Cardiac ventricle fibroblast (primary cell): Measurements from ENCODE around the gene CDX1. TPM values are rescaled to one million over a fixed set of nuclear protein-coding genes. Genes with fewer than 3 reads are reported as not detected.

Experiments used
- total RNA-seq: library from RNA; depleted of rRNA; stranded (reverse); fragments of >200 nt; gene quantifications from 2 replicates; pipeline ENCODE4 v1.2.3, GENCODE V29; 2015

The CDX1 gene
- total RNA-seq, result not detected in 2 replicates

GRCh38 chr5:150166650-150167511 lies at the start of gene CDX1:
TSS of gene CDX1 (plus strand) at chr5:150166778. CDS start at chr5:150166877, 99 bp downstream.

GRCh38 chr5:150155258-150156026 lies 11.1 kb upstream of the CDX1 start, which contains the start of gene PDGFRB:
TSS of gene PDGFRB (minus strand) at chr5:150155845. CDS start at chr5:150137047, 18,798 bp downstream.

GRCh38 chr5:150189728-150190502 lies 23.3 kb downstream of the CDX1 start, which contains the start of gene SLC6A7:
TSS of gene SLC6A7 (plus strand) at chr5:150190062. CDS start at chr5:150190328, 266 bp downstream.

Other genes starting within 250 kb of the CDX1 start
- not detected in 2 replicates for gene PDE6A, start 222.0 kb upstream of the CDX1 start, total RNA-seq
- 7.4 and 8.2 TPM in 2 replicates for gene SLC26A2, start 206.0 kb upstream of the CDX1 start, total RNA-seq
- gene TIGD6, start 166.1 kb upstream of the CDX1 start, total RNA-seq, result 5.9 and 6.6 TPM in 2 replicates
- 20.2 and 21.2 TPM in 2 replicates for gene HMGXB3, start 166.0 kb upstream of the CDX1 start, total RNA-seq
- gene CSF1R, start 80.2 kb upstream of the CDX1 start, total RNA-seq, result 0.15 TPM in 1 of 2 replicates, not detected in the other
- gene PDGFRB, start 10.9 kb upstream of the CDX1 start, total RNA-seq, result 326 and 365 TPM in 2 replicates
- not detected in 2 replicates for gene SLC6A7, start 23.3 kb downstream of the CDX1 start, total RNA-seq
- not detected in 2 replicates for gene CAMK2A, start 123.0 kb downstream of the CDX1 start, total RNA-seq
- gene ARSI, start 136.1 kb downstream of the CDX1 start, total RNA-seq, result 0.24 and 1.2 TPM in 2 replicates
- 13.9 and 17.6 TPM in 2 replicates for gene TCOF1, start 190.9 kb downstream of the CDX1 start, total RNA-seq
- 1.3 and 1.4 TPM in 2 replicates for gene CD74, start 246.1 kb downstream of the CDX1 start, total RNA-seq